WTC11 (cell line): ENCODE measurements around the gene BBS1. TPM values are rescaled to one million over a fixed set of nuclear protein-coding genes. Genes with fewer than 3 reads are reported as not detected.

Source experiments
- ATAC-seq: fragments of 200-7000 bp; cut with Tn5 transposase; 2 replicates; pipeline ENCODE4 v1.10.0; 2021; ENCODE audit warnings: mild to moderate bottlenecking, moderate library complexity
- CTCF ChIA-PET: fragments of 300-600 bp; sonication (Branson Sonifier 250); formaldehyde crosslinking; loops from one replicate; lab custom pipeline; 2021; ENCODE audit warnings: antibody characterized with exemption; lab: Charles Lee
- POLR2A ChIA-PET: fragments of 350-600 bp; sonication (Branson Sonifier 250); formaldehyde crosslinking; loops from one replicate; lab custom pipeline; 2021; ENCODE audit warnings: antibody characterized with exemption; lab: Charles Lee
- DNase-seq: peaks from one replicate; pipeline ENCODE4 v3.0.0; 2021; ENCODE audit warnings: low spot score
- H3K27ac Mint-ChIP-seq: 2 replicates; pipeline ENCODE4 v1.8.0; 2021; ENCODE audit warnings: mixed read lengths
- H3K27me3 Mint-ChIP-seq: 2 replicates; pipeline ENCODE4 v1.8.0; 2021; ENCODE audit warnings: low read depth, mild to moderate bottlenecking, moderate library complexity, mixed read lengths
- H3K36me3 Mint-ChIP-seq: 2 replicates; pipeline ENCODE4 v1.8.0; 2021; ENCODE audit warnings: mixed read lengths
- H3K4me1 Mint-ChIP-seq: 2 replicates; pipeline ENCODE4 v1.8.0; 2022; ENCODE audit warnings: mixed read lengths
- H3K4me3 Mint-ChIP-seq: 2 replicates; pipeline ENCODE4 v1.8.0; 2021; ENCODE audit warnings: mild to moderate bottlenecking, moderate library complexity, mixed read lengths
- H3K9me3 Mint-ChIP-seq: 2 replicates; pipeline ENCODE4 v1.8.0; 2021; ENCODE audit warnings: mixed read lengths
- CBFB ChIP-seq: sonication (generic); formaldehyde crosslinking; IDR thresholded peaks from 2 replicates; pipeline ENCODE4 v1.8.1; 2022; ENCODE audit warnings: mild to moderate bottlenecking, low read depth, missing genetic modification reagents
- CREM ChIP-seq: sonication (generic); formaldehyde crosslinking; IDR thresholded peaks from 2 replicates; pipeline ENCODE4 v1.8.1; 2022; ENCODE audit warnings: mild to moderate bottlenecking, missing genetic modification reagents, moderate library complexity
- ELF4 ChIP-seq: sonication (generic); formaldehyde crosslinking; IDR thresholded peaks from 2 replicates; pipeline ENCODE4 v1.8.1; 2022; ENCODE audit warnings: low read depth, mild to moderate bottlenecking, moderate library complexity, missing genetic modification reagents
- EMX1 ChIP-seq: fragments of 250-450 bp; sonication (Bioruptor Pico); IDR thresholded peaks from 2 replicates; pipeline ENCODE4 v1.8.0; 2021; ENCODE audit warnings: mild to moderate bottlenecking
- FOXK1 ChIP-seq: sonication (generic); formaldehyde crosslinking; IDR thresholded peaks from 2 replicates; pipeline ENCODE4 v1.8.0; 2022; ENCODE audit warnings: mild to moderate bottlenecking, moderate library complexity, missing genetic modification reagents
- JUN ChIP-seq: sonication (generic); formaldehyde crosslinking; IDR thresholded peaks from 2 replicates; pipeline ENCODE4 v1.8.0; 2023; ENCODE audit warnings: mild to moderate bottlenecking, missing genetic modification reagents
- MXD4 ChIP-seq: fragments of 250-450 bp; sonication (Bioruptor Pico); IDR thresholded peaks from 2 replicates; pipeline ENCODE4 v1.8.0; 2021; ENCODE audit warnings: mild to moderate bottlenecking, moderate library complexity, borderline replicate concordance
- NR2C2 ChIP-seq: sonication (generic); formaldehyde crosslinking; IDR thresholded peaks from 2 replicates; pipeline ENCODE4 v1.8.0; 2022; ENCODE audit warnings: mild to moderate bottlenecking, missing genetic modification reagents
- PRRX2 ChIP-seq: fragments of 250-450 bp; sonication (Bioruptor Pico); IDR thresholded peaks from 2 replicates; pipeline ENCODE4 v1.8.0; 2021; ENCODE audit warnings: mild to moderate bottlenecking
- RELA ChIP-seq: sonication (generic); formaldehyde crosslinking; IDR thresholded peaks from 2 replicates; pipeline ENCODE4 v1.8.1; 2022; ENCODE audit warnings: missing genetic modification reagents, mild to moderate bottlenecking, borderline replicate concordance
- RORB ChIP-seq: fragments of 250-450 bp; sonication (Bioruptor Pico); IDR thresholded peaks from 2 replicates; pipeline ENCODE4 v1.9.0; 2021; ENCODE audit warnings: mild to moderate bottlenecking
- SOX15 ChIP-seq: fragments of 250-450 bp; sonication (Bioruptor Pico); IDR thresholded peaks from 2 replicates; pipeline ENCODE4 v1.9.0; 2021; ENCODE audit warnings: mild to moderate bottlenecking
- TEAD4 ChIP-seq: sonication (generic); formaldehyde crosslinking; IDR thresholded peaks from 2 replicates; pipeline ENCODE4 v1.8.0; 2022; ENCODE audit warnings: mild to moderate bottlenecking, missing genetic modification reagents
- ZNF416 ChIP-seq: fragments of 250-450 bp; sonication (Bioruptor Pico); IDR thresholded peaks from 2 replicates; pipeline ENCODE4 v1.9.0; 2021; ENCODE audit warnings: mild to moderate bottlenecking, inconsistent platforms
- total RNA-seq: library from RNA; stranded (reverse); gene quantifications from 3 replicates; pipeline ENCODE4 v1.2.3, GENCODE V29; 2021
- TF ChIP-seq, protein P1 (sequence below): sonication (generic); formaldehyde crosslinking; IDR thresholded peaks from 2 replicates; pipeline ENCODE4 v1.8.1; 2022; ENCODE audit warnings: low read depth, mild to moderate bottlenecking, moderate library complexity, missing genetic modification reagents, borderline replicate concordance
- TF ChIP-seq, protein P2 (sequence below): sonication (generic); formaldehyde crosslinking; IDR thresholded peaks from 2 replicates; pipeline ENCODE4 v1.8.0; 2022; ENCODE audit warnings: missing genetic modification reagents
- TF ChIP-seq, protein P3 (sequence below): sonication (generic); formaldehyde crosslinking; IDR thresholded peaks from 2 replicates; pipeline ENCODE4 v1.8.1; 2022; ENCODE audit warnings: low read depth, missing genetic modification reagents, borderline replicate concordance
- TF ChIP-seq, protein P4 (sequence below): fragments of 250-450 bp; sonication (Bioruptor Pico); IDR thresholded peaks from 2 replicates; pipeline ENCODE4 v1.8.0; 2021; ENCODE audit warnings: mild to moderate bottlenecking
- TF ChIP-seq, protein P5 (sequence below): fragments of 250-450 bp; sonication (Bioruptor Pico); conservative IDR thresholded peaks from 2 replicates; pipeline ENCODE4 v1.9.0; 2021; ENCODE audit warnings: mild to moderate bottlenecking

Gene BBS1
- total RNA-seq, 1 experiment from 2014 or later, result 26.8 TPM

DNA sequence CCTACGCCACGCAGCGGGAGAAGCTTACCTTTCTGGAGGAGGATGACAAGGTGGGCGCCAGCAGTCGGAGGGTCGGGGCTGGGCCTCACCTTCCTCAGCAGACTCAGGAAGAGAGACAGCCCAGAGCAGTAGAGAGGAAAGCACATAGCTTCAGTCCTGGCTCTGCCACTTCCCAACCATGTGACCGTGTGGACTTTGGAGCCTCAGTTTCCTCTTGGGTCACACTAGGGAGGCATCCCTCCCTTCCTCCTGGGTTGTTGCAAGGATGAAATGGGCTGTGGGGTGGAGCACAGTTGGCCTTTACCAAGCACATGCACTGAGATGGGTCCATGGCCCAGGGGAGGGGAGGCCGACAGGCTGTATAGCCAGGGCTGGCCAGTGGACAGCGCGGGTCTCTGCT lies 17.3 kb upstream of the BBS1 start (continued):
- TF ChIP-seq PRRX2 (CRISPR knock-in tag) (no peak), EMX1 (CRISPR knock-in tag) (no peak), CREM (CRISPR knock-in tag) (no peak), MXD4 (no peak)
- TF ChIP-seq, protein P1, sequence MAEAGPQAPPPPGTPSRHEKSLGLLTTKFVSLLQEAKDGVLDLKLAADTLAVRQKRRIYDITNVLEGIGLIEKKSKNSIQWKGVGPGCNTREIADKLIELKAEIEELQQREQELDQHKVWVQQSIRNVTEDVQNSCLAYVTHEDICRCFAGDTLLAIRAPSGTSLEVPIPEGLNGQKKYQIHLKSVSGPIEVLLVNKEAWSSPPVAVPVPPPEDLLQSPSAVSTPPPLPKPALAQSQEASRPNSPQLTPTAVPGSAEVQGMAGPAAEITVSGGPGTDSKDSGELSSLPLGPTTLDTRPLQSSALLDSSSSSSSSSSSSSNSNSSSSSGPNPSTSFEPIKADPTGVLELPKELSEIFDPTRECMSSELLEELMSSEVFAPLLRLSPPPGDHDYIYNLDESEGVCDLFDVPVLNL (CRISPR knock-in tag), result no peak
- TF ChIP-seq, protein P2, sequence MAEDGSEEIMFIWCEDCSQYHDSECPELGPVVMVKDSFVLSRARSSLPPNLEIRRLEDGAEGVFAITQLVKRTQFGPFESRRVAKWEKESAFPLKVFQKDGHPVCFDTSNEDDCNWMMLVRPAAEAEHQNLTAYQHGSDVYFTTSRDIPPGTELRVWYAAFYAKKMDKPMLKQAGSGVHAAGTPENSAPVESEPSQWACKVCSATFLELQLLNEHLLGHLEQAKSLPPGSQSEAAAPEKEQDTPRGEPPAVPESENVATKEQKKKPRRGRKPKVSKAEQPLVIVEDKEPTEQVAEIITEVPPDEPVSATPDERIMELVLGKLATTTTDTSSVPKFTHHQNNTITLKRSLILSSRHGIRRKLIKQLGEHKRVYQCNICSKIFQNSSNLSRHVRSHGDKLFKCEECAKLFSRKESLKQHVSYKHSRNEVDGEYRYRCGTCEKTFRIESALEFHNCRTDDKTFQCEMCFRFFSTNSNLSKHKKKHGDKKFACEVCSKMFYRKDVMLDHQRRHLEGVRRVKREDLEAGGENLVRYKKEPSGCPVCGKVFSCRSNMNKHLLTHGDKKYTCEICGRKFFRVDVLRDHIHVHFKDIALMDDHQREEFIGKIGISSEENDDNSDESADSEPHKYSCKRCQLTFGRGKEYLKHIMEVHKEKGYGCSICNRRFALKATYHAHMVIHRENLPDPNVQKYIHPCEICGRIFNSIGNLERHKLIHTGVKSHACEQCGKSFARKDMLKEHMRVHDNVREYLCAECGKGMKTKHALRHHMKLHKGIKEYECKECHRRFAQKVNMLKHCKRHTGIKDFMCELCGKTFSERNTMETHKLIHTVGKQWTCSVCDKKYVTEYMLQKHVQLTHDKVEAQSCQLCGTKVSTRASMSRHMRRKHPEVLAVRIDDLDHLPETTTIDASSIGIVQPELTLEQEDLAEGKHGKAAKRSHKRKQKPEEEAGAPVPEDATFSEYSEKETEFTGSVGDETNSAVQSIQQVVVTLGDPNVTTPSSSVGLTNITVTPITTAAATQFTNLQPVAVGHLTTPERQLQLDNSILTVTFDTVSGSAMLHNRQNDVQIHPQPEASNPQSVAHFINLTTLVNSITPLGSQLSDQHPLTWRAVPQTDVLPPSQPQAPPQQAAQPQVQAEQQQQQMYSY (CRISPR knock-in tag), result no peak

DNA sequence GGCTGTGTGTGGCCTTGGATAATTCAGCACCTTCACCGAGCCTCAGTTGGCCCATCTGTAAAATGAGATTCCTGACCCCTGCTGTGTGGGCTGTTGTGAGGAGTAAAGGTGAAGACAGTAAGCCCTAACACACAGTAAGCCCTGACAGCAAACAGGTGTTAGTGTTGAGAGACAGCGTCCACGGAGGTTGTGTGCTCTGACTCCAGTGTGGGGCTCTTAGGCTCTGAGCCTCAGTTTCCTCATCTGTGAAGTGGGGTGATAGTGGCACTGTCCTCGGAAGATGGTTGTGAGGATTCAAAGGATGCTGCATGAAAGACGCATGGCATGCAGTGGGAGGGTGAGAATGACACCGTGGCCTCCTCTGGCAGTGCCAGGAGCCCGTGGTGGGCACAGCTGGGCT lies 16.0 kb upstream of the BBS1 start:
- no peaks in the 10 kb centered on the region for H3K9me3 Mint-ChIP-seq
- ATAC-seq, result no peak
- no peak overlapping the region for H3K27ac Mint-ChIP-seq
- no peak for TF ChIP-seq SOX15 (CRISPR knock-in tag)
- TF ChIP-seq ELF4 (CRISPR knock-in tag), result no peak
- TF ChIP-seq, protein P1 (CRISPR knock-in tag), result no peak
- no peak for TF ChIP-seq NR2C2 (CRISPR knock-in tag)
- TF ChIP-seq, protein P3, sequence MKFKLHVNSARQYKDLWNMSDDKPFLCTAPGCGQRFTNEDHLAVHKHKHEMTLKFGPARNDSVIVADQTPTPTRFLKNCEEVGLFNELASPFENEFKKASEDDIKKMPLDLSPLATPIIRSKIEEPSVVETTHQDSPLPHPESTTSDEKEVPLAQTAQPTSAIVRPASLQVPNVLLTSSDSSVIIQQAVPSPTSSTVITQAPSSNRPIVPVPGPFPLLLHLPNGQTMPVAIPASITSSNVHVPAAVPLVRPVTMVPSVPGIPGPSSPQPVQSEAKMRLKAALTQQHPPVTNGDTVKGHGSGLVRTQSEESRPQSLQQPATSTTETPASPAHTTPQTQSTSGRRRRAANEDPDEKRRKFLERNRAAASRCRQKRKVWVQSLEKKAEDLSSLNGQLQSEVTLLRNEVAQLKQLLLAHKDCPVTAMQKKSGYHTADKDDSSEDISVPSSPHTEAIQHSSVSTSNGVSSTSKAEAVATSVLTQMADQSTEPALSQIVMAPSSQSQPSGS, result no peak
- no peak for TF ChIP-seq CBFB (CRISPR knock-in tag)
- no peak for TF ChIP-seq JUN (CRISPR knock-in tag)
- H3K4me1 Mint-ChIP-seq, result peaks cover 6% of the 10 kb centered on the region
- H3K36me3 Mint-ChIP-seq, result peaks cover 27% of the 10 kb centered on the region
- POLR2A ChIA-PET, result no interaction called here
- DNase-seq, result no peak
- CTCF ChIA-PET, result interaction anchor here (1.1 to 1.4 kb wide), 4 partner anchors 15 to 184 kb away, joined by 3 to 9 read pairs (median 6); partner anchors contain the start of genes DPP3 and RBM4B
- no peaks in the 10 kb centered on the region for H3K27me3 Mint-ChIP-seq
- H3K4me3 Mint-ChIP-seq, result no peak overlapping the region

DNA sequence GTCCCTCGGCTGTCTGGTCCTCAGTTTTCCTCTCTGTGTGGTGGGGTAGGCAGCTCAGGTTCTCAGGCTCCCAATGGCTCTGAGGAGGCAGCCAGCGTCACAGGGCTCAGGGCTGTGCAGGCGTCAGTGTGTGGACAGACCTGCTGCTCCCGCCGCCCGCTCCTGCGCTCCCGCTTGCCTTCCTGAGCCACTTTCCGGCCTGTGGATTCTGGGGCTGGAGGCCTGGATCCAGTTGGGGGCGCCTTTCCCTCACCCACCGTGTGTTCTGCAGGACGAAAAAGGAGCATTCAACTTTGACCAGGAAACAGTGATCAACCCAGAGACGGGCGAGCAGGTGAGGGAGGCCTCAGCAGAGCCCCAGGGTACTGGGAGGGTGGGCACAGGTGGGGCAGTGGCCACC lies 15.5 kb upstream of the BBS1 start:
- CTCF ChIA-PET, result interaction anchor here (0.6 to 1.4 kb wide), 5 partner anchors 15 to 183 kb away, joined by 3 to 9 read pairs (median 5); partner anchors contain the start of genes DPP3, MRPL11 and RBM4B
- peaks cover 6% of the 10 kb centered on the region for H3K4me1 Mint-ChIP-seq
- DNase-seq (peak; percentile 49), ATAC-seq (peak; percentile 31)
- POLR2A ChIA-PET, result no interaction called here
- no peak overlapping the region for H3K27ac Mint-ChIP-seq
- H3K4me3 Mint-ChIP-seq, result no peak overlapping the region
- H3K27me3 Mint-ChIP-seq, result no peaks in the 10 kb centered on the region
- H3K9me3 Mint-ChIP-seq, result no peaks in the 10 kb centered on the region
- TF ChIP-seq RORB (CRISPR knock-in tag), result no peak
- TF ChIP-seq, protein P4, sequence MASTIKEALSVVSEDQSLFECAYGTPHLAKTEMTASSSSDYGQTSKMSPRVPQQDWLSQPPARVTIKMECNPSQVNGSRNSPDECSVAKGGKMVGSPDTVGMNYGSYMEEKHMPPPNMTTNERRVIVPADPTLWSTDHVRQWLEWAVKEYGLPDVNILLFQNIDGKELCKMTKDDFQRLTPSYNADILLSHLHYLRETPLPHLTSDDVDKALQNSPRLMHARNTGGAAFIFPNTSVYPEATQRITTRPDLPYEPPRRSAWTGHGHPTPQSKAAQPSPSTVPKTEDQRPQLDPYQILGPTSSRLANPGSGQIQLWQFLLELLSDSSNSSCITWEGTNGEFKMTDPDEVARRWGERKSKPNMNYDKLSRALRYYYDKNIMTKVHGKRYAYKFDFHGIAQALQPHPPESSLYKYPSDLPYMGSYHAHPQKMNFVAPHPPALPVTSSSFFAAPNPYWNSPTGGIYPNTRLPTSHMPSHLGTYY (CRISPR knock-in tag), result no peak
- TF ChIP-seq TEAD4 (CRISPR knock-in tag), result no peak
- no peak for TF ChIP-seq ZNF416
- TF ChIP-seq FOXK1 (CRISPR knock-in tag), result no peak
- no peak for TF ChIP-seq RELA
- no peak for TF ChIP-seq CREM (CRISPR knock-in tag)
- TF ChIP-seq, protein P5, sequence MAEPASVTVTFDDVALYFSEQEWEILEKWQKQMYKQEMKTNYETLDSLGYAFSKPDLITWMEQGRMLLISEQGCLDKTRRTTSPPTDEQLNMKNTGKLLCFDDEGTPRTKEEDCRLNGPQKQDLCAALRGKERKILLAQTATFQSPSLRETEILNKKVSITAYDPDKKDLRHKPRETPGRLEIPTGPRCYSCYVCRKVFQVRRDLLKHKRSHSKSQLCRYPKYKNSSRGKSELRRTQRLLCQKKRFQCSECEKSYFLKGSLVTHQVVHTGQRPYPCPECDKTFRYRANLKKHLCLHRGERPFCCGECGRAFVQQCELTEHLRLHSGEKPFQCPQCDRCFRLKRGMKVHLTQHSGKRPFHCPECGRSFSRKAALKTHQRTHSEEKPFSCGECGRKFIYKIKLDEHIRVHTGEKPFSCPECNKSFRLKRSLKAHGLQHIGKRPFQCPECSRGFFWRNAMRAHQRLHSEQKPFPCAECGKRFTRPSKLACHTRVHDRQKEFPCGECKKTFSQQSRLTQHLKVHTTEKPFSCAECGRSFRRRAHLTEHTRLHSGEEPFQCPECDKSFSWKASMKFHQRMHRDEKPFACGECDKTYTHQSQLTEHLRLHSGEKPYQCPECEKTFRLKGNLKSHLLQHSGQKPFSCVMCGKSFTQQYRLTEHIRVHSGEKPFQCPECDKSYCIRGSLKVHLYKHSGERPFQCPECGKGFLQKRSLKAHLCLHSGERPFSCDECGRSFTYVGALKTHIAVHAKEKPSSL (CRISPR knock-in tag), result no peak
- H3K36me3 Mint-ChIP-seq, result peaks cover 25% of the 10 kb centered on the region
